Fibroblast of skin of right biceps (primary cell): ENCODE measurements around the gene TAS2R4.
"Not testable (repeated sequence)": the region's sequence is repeated elsewhere in the genome, so short reads cannot be mapped to it uniquely, and the experiment has no call there.

Source experiments
- DNase-seq: peaks from one replicate; pipeline ENCODE4 v3.0.0-alpha.2; 2013

Gene TAS2R4

GRCh38 chr7:141776374-141776773 is at the start of gene TAS2R4:
TAS2R4 (plus strand) TSS chr7:141776674; CDS start chr7:141778489, 1,815 bp downstream.
- DNase-seq, result no peak

DNA sequence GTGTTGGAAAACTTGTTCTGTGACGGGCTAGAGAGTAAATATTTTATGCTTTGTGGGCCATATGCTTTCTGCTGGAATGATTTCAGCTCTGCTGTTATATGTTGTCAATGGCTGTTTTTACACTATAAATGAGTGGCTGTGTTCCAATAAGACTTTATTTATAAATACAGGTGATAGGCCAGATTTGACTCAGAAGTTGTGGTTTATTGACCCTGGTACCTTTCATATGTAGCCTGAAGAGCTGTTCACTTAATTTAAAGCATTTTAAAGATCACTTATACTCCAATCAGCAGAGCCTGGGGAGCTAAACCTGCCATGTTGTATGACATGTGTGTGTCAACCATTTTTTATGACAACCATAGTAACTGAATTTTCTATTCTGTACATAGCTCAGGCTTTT is 47.5 kb upstream of the TAS2R4 start:
- no peak for DNase-seq

DNA sequence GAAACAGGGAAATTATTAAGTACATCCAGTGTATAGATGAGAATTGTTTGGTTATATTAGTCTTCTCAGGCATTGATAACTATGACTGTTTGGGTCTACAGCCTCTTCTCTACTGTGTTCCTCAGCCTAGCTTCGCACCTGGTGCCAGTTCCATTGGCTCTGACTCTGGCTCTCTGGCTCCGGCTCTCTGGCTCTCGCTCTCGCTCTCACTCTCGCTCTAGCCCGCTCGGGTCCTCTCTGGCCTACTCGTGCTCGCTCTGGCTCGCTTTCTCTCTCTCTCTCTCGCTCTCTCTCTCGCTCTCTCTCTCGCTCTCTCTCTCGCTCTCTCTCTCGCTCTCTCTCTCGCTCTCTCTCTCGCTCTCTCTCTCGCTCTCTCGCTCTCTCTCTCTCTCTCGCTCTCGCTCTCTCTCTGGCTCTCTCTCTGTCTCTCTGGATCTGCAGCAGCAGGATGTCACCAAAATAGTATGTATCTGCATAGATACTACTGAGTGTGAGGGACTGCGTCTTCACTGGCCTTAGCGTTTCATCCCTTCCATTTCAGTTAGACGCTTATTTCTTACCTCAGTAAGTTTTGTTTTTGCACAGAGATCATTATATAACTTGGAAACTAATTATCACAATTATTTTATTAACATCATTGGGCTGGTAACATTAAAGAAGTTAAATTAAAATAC is 44.9 kb upstream of the TAS2R4 start:
- DNase-seq, result no peak

- no peak for DNase-seq
These were observed 39.2 kb upstream of the TAS2R4 start for GRCh38 chr7:141737118-141737835.

- peak; percentile 97 for DNase-seq
These were observed 38.5 kb upstream of the TAS2R4 start, which contains the start of gene SSBP1 for GRCh38 chr7:141737836-141738591. SSBP1 (plus strand) TSS chr7:141738358; CDS start chr7:141739167, 809 bp downstream.

DNA sequence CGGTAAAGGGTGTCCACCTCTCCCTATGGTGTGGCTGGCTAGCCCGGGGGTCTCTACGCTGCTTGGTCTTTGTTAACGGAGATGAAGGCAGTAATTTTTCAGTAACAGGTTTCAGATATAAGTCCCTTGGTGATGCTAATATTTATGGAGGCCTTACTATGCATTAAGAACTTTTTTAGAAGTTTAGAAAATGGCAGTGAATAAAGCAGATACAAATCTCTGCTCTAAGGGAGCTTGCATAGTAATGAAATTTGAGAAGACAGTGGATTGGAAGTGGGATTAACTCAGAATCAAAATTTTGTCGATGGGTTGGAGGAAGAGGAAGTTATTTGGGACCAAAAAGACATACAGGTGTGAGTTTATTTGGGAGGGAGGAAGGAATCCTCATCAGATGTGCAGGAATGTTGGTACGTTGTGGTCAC is 37.9 kb upstream of the TAS2R4 start:
- no peak for DNase-seq

DNA sequence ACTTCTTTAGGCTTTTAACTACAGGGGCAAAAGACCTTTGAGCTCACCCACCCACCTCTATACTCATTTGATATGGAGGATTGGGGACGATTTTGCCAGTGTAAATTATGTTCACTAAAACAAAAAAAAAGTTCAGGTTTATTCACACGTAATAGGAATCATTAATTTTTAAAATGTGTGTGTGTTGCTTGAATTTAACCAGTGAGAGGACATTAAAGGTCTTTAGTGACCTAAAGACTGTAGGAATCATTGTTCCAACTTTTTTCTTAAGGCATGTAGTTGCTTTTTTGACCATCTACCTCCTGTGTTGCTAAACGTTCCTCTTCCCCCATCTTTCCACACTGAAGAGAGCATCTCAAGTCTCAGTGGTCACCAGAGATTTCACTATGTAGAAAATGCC is 37.2 kb upstream of the TAS2R4 start:
- DNase-seq, result no peak

GRCh38 chr7:141742229-141742628 is 34.2 kb upstream of the TAS2R4 start:
- no peak for DNase-seq

- no peak for DNase-seq
These were observed 32.3 kb upstream of the TAS2R4 start for GRCh38 chr7:141744131-141744530.

DNA sequence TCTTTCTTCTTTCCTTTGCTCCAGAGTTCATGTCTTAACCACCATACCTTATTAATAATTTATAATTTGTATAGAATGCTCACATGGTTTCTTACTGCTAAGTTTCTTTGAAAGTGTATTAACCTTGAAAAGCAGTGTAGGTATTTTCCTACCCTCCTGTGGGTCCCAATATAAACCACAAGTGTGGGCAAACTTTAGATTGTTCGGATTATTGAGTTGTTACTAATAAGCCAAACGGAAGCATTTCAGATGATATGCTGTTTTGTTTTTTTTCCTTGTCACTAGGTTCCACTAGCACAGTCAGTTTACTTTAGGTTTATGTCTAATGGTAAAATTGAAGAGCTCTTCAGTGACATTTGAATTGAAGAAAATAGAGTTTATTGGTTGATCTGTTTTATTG is 28.1 kb upstream of the TAS2R4 start:
- no peak for DNase-seq

DNA sequence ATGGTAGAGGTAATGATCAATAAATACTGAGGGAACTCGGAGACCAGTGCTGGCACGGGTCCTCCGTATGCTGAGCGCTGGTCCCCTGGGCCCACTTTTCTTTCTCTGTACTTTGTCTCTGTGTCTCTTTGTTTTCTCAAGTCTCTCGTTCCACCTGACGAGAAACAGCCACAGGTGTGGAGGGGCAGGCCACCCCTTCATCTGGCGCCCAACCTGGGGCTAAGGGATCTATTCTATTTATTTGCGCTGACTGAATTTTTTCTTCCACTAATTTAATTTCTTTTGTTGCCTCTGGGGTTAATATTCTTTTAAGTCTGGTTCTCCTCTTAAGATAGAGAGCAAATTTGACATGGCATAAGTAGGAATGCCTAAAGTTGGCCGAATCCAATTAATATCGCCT is 24.6 kb upstream of the TAS2R4 start:
- peak; percentile 32 for DNase-seq

DNA sequence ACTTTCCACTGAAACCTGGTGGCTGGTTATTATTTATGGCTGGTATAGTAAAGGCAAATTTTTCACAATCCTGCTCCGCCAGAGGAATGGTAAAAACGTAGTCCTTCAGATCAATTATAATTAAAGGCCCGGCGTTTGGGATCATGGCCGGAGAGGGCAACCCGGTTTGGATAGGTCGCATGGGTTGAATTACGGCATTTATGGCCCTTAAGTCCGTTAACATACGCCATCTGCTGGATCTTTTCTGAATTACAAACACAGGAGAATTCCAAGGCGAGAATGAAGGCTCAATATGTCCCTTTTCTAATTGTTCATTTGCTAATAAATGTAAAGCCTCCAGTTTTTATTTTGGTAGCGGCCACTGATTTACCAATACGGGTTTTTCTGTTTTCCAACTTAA is 23.8 kb upstream of the TAS2R4 start:
- DNase-seq, result no peak

DNA sequence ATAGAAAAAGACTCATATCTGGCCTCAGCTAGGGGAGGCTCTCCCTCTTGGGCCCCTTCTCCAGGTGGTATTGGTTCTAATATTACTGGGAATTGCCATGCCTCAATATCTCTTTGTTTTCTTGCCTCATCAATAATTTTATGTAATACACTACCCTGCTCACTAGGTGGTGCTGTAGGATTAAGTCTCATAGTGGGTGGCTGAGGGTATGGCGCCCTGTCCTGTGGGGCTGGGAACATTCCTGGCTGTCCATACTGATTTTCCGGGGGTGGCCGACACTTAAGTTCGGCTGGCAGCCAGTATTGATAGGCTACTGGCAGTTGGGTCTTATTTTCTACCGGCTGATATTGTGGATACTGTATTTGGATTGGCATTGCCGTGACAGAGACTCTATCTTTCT is 21.5 kb upstream of the TAS2R4 start:
- DNase-seq, result peak; percentile 5

DNA sequence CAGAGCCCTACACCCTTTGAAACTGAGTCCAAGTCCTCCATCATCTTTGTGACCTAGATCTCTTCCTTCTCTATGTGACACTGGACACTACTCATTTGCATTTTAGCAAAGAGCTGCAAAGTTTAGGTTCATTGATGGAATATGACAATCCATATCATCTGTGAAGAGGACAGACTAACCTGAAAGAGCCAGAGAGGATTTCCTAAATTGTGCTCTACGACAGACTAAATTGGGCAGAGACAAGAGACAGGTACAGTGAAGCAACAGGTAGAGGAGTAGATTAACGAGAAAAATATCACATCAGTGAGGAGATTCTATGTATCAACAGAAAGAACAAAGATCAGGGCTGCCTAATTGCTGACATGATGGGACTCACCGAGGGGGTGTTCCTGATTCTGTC is 12.7 kb upstream of the TAS2R4 start, which contains the start of gene TAS2R3:
Gene TAS2R3, plus strand, starts transcription at position 301 of the 400 bp plus-strand sequence. Its CDS starts 62 bp downstream, at position 363.
- DNase-seq, result no peak

DNA sequence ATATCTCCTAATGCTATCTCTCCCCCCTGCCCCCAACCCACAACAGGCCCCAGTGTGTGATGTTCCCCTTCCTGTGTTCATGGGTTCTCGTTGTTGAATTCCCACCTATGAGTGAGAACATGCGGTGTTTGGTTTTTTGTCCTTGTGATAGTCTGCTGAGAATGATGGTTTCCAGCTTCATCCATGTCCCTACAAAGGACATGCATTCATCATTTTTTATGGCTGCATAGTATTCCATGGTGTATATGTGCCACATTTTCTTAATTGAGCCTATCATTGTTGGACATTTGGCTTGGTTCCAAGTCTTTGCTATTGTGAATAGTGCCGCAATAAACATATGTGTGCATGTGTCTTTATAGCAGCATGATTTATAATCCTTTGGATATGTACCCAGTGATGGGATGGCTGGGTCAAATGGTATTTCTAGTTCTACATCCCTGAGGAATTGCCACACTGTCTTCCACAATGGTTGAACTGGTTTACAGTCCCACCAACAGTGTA is 6.3 kb upstream of the TAS2R4 start:
- not testable (repeated sequence) for DNase-seq

GRCh38 chr7:141785706-141786552 is 9.5 kb downstream of the TAS2R4 start:
- DNase-seq, result peak; percentile 39

DNA sequence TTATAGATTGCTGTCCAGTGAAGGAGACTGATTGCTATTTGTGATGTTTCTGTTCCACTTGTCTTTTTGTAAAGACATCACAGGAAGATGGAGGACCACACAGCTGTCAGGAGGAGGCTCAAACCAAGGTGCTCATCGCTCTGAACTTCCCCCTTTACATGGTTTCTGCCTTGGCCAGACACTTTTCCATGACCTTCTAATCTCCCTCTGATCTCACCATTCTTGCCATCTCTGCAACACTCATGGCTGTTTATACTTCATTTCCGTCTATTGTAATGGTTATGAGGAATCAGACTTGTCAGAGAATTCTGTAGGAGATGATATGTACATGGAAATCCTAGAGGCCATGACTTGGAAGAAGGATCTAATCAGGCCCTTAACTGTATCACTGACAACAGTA is 11.8 kb downstream of the TAS2R4 start:
- no peak for DNase-seq

DNA sequence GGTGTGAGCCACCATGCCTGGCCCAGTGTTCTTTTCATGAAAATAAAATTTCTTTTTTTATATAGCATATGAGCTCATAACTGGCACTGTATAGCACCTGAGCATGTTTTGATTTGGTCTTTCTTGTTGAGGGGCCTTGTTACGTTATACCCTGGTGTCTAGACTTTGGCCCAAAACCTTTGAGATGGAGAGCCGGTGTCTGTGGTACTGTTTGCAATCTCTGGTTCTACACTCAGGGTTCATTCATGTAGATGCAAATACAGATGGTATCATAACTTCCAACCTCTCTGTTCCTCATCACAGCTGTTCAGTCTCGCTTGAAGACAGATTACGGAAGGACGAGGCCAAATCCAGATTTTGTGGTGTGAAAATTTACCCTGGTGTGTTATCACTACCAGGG is 13.4 kb downstream of the TAS2R4 start, which contains the start of gene TAS2R5:
Gene TAS2R5, plus strand, starts transcription at position 301 of the 400 bp plus-strand sequence. CDS start 145 bp downstream, outside the sequence.
- no peak for DNase-seq

DNA sequence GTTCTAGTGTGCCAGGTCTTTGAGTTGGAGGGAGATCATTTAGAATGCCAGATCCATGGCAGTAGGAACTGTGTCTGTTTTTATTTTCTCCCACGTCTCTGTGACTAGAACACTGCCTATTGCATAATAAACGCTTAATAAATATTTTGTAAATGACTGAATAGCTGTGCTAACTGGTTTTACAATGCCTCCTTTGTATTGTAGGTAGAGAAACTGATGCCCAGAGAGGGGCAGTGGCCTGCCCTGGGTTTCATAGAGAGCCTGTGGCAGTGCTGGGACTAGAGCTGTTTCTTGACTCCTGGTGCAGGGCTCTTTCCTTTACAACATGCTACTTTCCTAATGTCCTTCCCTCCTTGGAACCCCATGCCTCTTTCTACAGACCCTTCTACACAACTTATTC is 16.1 kb downstream of the TAS2R4 start:
- no peak for DNase-seq

- no peak for DNase-seq
These were observed 43.6 kb downstream of the TAS2R4 start for GRCh38 chr7:141820067-141820466.

GRCh38 chr7:141822432-141822831 is 46.0 kb downstream of the TAS2R4 start:
- DNase-seq, result not testable (repeated sequence)
